Stimulated activated CD4-positive, alpha-beta T cell treated with anti-CD3 and anti-CD28 coated beads, TNF-alpha, amount 100 ng/mL, for 1 hour (primary cell): Measurements from ENCODE around the gene HBA1.
"Not testable (repeated sequence)": the region's sequence is repeated elsewhere in the genome, so short reads cannot be mapped to it uniquely, and the experiment has no call there.

ENCODE experiments used
- DNase-seq, 3 donors: peaks; one replicate each; pipeline ENCODE4 v3.0.0-alpha.2; 2020; ENCODE audit warnings: low read depth in 3 of 3, low spot score in 1 of 3

HBA1 gene

DNA sequence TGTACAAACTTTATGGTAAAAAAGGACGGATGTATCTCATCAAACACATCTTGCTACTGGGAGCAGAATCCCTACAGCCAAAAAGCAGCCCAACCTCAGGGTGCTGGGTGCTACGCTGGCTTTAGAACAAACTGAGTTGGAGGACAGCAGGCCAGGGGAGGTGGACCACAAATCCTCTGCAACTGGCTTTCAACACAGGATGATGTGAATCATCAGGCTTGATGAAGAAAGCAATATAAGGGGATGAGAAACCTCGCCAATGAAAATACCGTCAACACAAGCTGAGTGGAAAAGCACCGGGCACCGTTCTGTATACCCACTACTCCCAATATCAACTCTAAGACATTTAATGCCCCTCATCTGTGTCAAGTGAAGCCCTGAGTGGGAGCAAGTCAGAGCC lies 18.0 kb downstream of the HBA1 start:
- DNase-seq: no peak

DNA sequence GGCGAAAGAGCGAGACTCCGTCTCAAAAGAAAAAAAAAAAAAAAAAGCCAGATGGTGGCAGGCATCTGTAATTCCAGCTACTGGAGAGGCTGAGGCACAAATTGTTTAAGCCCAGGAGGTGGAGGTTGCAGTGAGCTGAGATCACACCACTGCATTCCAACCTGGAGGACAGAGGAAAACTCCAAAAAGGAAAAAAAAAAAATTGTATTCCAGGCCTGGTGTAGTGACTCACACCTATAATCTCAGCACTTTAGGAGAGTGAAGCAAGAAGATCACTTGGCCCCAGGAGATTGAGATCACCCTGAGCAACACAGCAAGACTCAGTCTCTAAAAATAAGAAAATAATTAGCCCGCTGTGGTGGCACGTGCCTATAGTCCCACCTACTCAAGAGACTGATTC lies 23.9 kb downstream of the HBA1 start:
- DNase-seq: no peak

DNA sequence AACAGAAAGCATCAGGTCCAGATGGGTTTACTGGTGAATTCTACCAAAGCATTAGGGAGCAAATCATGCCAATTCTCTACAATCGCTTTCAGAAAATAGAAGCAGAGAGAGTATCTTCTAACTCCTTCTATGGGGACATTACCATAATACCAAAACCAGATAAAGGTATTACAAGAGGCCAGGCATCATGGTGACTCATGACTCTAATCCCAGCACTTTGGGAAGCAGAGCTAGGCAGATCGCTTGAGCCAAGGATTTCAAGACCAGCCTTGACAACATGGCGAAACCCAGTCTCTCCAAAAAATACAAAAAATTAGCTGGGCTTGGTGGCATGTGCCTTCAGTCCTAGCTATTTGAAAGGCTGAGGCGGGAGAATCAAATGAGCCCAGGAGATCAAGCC lies 26.8 kb downstream of the HBA1 start:
- DNase-seq: no peak

DNA sequence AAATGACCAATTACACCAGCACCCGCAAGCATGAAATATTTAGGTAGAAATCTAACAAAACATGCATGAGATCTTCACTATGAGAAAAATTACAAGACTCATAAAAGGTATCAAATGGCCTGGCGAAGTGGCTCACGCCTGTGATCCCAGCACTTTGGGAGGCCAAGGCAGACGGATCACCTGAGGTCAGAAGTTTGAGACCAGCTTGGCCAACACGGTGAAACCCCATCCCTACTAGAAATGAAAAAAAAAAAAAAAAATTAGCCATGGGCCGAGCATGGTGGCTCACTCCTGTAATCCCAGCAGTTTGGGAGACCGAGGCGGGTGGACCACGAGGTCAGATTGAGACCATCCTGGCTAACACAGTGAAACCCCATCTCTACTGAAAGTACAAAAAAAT lies 27.6 kb downstream of the HBA1 start:
- not testable (repeated sequence) for DNase-seq

DNA sequence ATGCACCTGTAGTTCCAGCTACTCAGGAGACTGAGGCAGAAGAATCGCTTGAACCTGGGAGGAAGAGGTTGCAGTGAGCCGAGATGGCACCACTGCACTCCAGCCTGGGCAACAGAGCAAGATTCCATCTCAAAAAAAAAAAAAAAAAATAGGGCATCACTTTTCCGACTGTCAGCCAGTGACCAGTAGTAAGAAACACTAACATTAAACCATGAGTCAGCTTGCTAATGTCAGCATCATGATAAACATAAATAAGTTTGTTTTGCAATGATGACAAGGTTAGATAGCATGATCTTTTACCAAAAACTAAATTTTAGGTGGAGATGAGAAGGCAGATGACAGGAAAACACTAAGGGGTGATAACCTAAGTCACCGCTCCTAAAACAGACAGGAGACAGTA lies 32.9 kb downstream of the HBA1 start:
- not testable (repeated sequence) for DNase-seq

GRCh38 chr16:211631-212180 lies 35.2 kb downstream of the HBA1 start:
- DNase-seq: not testable (repeated sequence)

- no peak for DNase-seq
These were observed 36.5 kb downstream of the HBA1 start for GRCh38 chr16:212999-213398.

DNA sequence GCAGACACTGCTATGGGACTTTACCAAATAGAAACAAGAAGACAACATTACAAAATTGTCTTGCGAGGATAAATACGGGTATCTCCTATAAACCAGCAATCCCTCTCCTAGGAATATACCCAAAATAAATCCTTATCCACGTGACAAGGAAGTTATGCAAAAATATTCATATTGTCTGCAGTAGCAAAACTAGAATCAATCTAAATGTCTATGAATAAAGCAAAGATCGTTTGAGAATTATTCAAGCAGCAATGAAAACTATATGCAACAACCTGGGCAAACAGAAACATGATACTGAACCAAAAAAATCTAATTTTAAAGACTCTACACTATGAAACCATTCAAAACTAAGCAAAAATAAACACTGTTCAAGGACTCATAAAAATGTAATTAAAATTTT lies 43.5 kb downstream of the HBA1 start:
- DNase-seq: no peak
